ENCODE data around the gene SLC30A2. TPM values are rescaled to one million over a fixed set of nuclear protein-coding genes. Genes with fewer than 3 reads are reported as not detected.

SLC30A2 gene
- total RNA-seq, 1 donor from 2014 or later = not detected

DNA sequence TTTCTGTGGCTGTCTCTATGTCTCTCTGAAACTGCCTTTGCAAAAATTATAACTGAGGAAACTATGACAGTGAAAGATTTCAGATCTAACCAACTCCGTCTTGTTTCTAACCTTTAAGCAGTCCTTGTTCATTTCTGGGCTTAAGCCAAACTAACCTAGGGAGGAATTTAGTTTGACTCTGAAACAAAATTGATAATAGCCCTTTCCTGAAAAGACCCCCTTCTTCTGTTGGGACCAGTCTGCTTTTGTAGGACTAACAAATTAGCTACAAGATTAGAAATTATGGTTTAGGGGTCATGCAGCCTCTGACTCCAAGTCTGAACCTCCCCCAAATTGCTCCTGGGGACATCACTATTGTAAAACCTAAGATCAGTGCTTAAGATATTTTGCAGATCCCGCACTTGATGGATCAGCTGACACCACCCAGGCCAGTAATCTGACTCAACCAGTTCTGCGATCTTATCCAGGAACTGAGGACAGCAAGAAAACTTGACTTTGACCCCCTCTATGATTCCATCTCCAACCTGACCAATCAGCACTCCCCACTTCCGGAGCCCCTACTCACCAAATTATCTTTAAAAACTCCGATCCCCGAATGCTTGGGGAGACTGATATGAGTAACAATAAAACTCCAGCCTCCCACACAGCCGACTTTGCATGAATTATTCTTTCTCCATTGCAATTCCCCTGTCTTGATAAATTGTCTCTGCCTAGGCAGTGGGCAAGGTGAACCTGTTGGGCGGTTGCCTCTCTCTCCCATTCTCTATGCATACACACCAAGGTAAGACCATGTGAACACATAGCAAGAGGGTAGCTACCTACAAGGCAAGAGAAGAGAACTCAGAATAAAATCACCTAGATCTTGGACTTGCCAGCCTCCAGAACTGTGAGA is 32.6 kb upstream of the SLC30A2 start:
- Mint-ChIP-seq H3K4me1 (ENCODE audit: unreplicated experiment) (no peaks in the 10 kb centered on the region), H3K9me3 (ENCODE audit: unreplicated experiment) (no peaks in the 10 kb centered on the region), H3K4me3 (ENCODE audit: unreplicated experiment) (no peak overlapping the region), H3K27ac (ENCODE audit: unreplicated experiment) (no peak overlapping the region), H3K27me3 (ENCODE audit: unreplicated experiment) (peaks cover 18% of the 10 kb centered on the region), H3K36me3 (ENCODE audit: unreplicated experiment) (no peaks in the 10 kb centered on the region)
- no peak for DNase-seq (ENCODE audit: extremely low spot score, unreplicated experiment)
- TF ChIP-seq, protein P1, sequence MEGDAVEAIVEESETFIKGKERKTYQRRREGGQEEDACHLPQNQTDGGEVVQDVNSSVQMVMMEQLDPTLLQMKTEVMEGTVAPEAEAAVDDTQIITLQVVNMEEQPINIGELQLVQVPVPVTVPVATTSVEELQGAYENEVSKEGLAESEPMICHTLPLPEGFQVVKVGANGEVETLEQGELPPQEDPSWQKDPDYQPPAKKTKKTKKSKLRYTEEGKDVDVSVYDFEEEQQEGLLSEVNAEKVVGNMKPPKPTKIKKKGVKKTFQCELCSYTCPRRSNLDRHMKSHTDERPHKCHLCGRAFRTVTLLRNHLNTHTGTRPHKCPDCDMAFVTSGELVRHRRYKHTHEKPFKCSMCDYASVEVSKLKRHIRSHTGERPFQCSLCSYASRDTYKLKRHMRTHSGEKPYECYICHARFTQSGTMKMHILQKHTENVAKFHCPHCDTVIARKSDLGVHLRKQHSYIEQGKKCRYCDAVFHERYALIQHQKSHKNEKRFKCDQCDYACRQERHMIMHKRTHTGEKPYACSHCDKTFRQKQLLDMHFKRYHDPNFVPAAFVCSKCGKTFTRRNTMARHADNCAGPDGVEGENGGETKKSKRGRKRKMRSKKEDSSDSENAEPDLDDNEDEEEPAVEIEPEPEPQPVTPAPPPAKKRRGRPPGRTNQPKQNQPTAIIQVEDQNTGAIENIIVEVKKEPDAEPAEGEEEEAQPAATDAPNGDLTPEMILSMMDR (IDR thresholded peaks at IDR 0.05) = no peak

DNA sequence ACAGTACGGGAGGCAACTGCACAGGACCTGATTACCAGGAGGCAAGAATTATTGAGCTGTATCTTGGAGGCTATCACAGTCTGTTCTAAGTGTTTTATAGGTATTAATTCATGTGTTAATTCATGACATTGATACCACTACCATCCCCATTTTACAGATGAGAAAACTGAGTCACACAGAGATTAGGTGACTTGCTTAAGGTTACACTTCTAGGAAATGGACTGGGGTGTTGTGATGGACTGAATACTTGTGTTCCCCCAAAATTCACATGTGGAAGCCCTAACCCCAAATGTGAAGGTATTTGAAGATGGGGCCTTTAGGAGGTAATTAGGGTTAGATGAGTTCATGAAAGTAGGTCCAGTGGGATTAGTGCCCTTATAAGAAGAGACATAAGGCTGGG is 31.6 kb upstream of the SLC30A2 start:
- H3K4me1 Mint-ChIP-seq (ENCODE audit: unreplicated experiment) = no peaks in the 10 kb centered on the region
- H3K36me3 Mint-ChIP-seq (ENCODE audit: unreplicated experiment) = no peaks in the 10 kb centered on the region
- H3K9me3 Mint-ChIP-seq (ENCODE audit: unreplicated experiment) = no peaks in the 10 kb centered on the region
- no peak overlapping the region for H3K27ac Mint-ChIP-seq (ENCODE audit: unreplicated experiment)
- no peak for DNase-seq (ENCODE audit: extremely low spot score, unreplicated experiment)
- peaks cover 22% of the 10 kb centered on the region for H3K27me3 Mint-ChIP-seq (ENCODE audit: unreplicated experiment)
- TF ChIP-seq, protein P1 (IDR thresholded peaks at IDR 0.05) = no peak
- H3K4me3 Mint-ChIP-seq (ENCODE audit: unreplicated experiment) = no peak overlapping the region

DNA sequence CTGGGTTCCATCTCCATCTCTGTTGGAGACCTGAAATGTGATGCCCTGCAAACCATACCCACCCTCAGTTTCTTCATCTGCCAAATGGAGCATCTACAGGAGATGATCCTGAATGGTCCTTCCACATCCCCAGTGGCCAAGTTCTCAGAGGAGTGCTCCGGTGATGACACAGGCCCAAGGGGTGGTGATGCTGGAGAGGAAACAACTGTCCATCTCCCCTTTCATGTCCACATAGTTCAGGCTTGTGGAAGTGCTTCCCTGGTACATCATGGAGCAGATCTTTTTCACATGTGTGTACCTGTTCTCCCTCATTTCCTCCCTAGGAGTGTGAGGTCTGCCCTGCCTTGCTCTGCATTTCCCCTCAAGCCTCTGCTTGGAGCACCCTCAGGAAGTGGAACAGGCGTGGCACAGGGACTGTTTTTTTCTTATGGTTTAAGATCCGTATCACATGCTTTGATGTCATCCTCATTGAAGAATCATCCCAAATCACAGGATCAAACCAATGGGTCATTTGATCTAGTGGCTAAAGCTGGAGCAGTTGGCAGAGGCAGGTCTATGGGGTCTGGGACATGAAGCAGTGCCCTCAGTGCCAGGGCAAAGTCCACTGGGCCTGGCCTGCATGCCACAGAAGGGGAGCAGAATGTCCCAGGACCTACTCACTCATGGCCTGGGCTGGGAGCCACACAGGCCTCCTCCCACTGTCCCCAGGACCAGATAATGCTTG is 29.7 kb upstream of the SLC30A2 start:
- DNase-seq (ENCODE audit: extremely low spot score, unreplicated experiment) = no peak
- Mint-ChIP-seq H3K9me3 (ENCODE audit: unreplicated experiment) (no peaks in the 10 kb centered on the region), H3K27ac (ENCODE audit: unreplicated experiment) (no peak overlapping the region), H3K4me1 (ENCODE audit: unreplicated experiment) (no peaks in the 10 kb centered on the region), H3K36me3 (ENCODE audit: unreplicated experiment) (no peaks in the 10 kb centered on the region), H3K4me3 (ENCODE audit: unreplicated experiment) (no peak overlapping the region), H3K27me3 (ENCODE audit: unreplicated experiment) (peaks cover 31% of the 10 kb centered on the region)
- TF ChIP-seq, protein P1 (IDR thresholded peaks at IDR 0.05) = no peak

DNA sequence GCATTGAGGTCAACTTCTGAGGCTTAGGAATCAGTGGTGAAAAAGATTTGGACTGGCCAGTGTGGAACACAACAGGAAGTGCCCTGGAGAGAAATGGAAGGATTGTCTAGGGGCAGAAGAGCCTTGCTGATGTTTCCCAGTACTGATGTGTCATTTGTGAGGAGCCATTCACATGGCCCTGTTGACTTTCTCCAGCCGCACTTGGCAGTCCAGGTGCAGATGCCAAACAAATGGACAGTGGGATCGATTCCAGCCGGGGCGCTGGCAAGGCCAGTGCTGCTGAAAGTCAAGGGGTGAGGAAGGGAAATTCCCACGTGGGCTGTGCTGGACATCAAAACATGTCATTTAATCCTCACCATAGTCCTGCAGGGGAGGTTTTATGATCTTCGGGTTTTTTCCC is 26.4 kb upstream of the SLC30A2 start:
- Mint-ChIP-seq H3K27me3 (ENCODE audit: unreplicated experiment) (peaks cover 34% of the 10 kb centered on the region), H3K36me3 (ENCODE audit: unreplicated experiment) (no peaks in the 10 kb centered on the region), H3K4me3 (ENCODE audit: unreplicated experiment) (no peak overlapping the region), H3K9me3 (ENCODE audit: unreplicated experiment) (no peaks in the 10 kb centered on the region), H3K27ac (ENCODE audit: unreplicated experiment) (no peak overlapping the region), H3K4me1 (ENCODE audit: unreplicated experiment) (no peaks in the 10 kb centered on the region)
- DNase-seq (ENCODE audit: extremely low spot score, unreplicated experiment) = no peak
- TF ChIP-seq, protein P1 (IDR thresholded peaks at IDR 0.05) = no peak

DNA sequence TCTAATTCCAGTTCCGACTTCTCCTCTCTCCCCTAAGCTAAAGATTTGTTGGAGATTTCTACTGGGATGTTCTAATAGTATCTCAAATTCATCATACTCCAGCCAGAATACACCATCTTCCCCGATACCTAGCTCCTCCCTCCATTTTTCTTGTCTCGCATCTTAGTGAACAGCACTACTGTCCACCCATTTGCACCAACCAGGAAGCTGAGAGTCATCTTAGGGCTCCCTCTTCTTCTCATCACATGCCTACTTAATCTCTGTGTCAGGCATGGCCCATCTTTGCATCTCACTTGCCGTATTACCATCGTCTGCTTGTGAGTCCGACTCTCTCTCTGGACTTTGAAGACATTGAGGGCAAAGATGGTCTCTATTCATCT is 25.0 kb upstream of the SLC30A2 start:
- Mint-ChIP-seq H3K4me1 (ENCODE audit: unreplicated experiment) (no peaks in the 10 kb centered on the region), H3K4me3 (ENCODE audit: unreplicated experiment) (no peak overlapping the region), H3K9me3 (ENCODE audit: unreplicated experiment) (no peaks in the 10 kb centered on the region), H3K36me3 (ENCODE audit: unreplicated experiment) (no peaks in the 10 kb centered on the region), H3K27ac (ENCODE audit: unreplicated experiment) (no peak overlapping the region), H3K27me3 (ENCODE audit: unreplicated experiment) (peaks cover 32% of the 10 kb centered on the region)
- no peak for DNase-seq (ENCODE audit: extremely low spot score, unreplicated experiment)
- TF ChIP-seq, protein P1 (IDR thresholded peaks at IDR 0.05) = no peak

All from osteocyte (in vitro differentiated cells).